ENCODE data around the gene RTN4R. TPM values are rescaled to one million over a fixed set of nuclear protein-coding genes. Genes with fewer than 3 reads are reported as not detected.

Gene RTN4R
- total and polyA plus RNA-seq, 9 of the 15 experiments (the other 6 are each of a cell fraction or from before 2014, with no cell fraction given): 0.04 to 2.8 (median 1.4) TPM; not detected in 3

DNA sequence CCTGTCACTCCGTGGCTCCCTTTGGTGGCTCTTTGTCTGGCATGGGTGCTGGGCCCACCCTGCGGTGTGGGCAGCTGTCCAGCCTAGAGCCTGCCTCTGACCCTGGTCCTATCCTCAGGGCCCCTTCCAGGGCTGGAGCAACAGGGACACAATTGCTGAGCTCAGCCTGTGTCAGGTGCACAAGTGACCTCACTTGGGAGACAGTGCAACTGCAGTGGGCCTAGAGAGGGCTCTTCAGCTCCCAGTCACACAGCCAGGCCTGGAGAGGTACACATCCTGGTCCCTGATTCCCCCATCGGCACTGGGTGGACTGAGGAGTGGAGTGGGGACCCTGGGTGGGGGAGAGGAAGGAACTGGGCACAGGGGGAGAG, 43.9 kb downstream of the RTN4R start:
- Histone ChIP-seq H3K9me1 (ENCODE audit: control insufficient read depth, insufficient read depth, low read length) (peaks cover 3% of the 10 kb centered on the region), H3K36me3 (ENCODE audit: control insufficient read depth, insufficient read depth, low read length) (no peaks in the 10 kb centered on the region), H3K27me3 (ENCODE audit: control insufficient read depth in 2 of 2, insufficient read depth in 2 of 2, low read length in 2 of 2) (peaks cover 30 to 91% of the 10 kb centered on the region in 2 experiments; a peak in 4 of 5 replicates), H3K4me2 (ENCODE audit: insufficient read depth, low read length) (no peak overlapping the region), H3K79me2 (ENCODE audit: control insufficient read depth, insufficient read depth, low read length) (no peaks in the 10 kb centered on the region), H3K27ac (ENCODE audit: extremely low read depth, low read depth, low read length) (no peak overlapping the region), H3K9me3 (replicated peaks; ENCODE audit: control insufficient read depth, insufficient read depth, low read depth, low read length) (peaks cover 23% of the 10 kb centered on the region), H3K9ac (ENCODE audit: insufficient read depth in 1 of 2, low read depth in 2 of 2, low read length in 2 of 2) (no peak overlapping the region), H2AFZ (ENCODE audit: low read depth, low read length) (no peak overlapping the region), H3K4me1 (replicated peaks in 1 of 2; ENCODE audit: control insufficient read depth in 2 of 2, insufficient read depth in 2 of 2, low read length in 2 of 2) (peaks cover 0 to 40% of the 10 kb centered on the region in 2 experiments; a peak in 2 of 5 replicates), H4K20me1 (replicated peaks; ENCODE audit: control insufficient read depth, insufficient read depth, low read length) (peaks cover 11% of the 10 kb centered on the region; the same call in 1 of the 2 replicates), H3K4me3 (no peak overlapping the region)
- no peak for FAIRE-seq
- no peak for ATAC-seq
- 13% methylated on average over 3 of the region's 3 CpGs for WGBS (ENCODE audit: insufficient coverage, low coverage, missing lambda C conversion rate)
- ChIA-PET CTCF (ENCODE audit: low intra/inter-chr PET ratio) (interaction anchor here (0.5 kb wide), 1 partner anchor 1273 kb away, joined by 4 read pairs; no protein-coding TSS in a partner anchor), POLR2A (interaction anchor here (5.2 kb wide), 1 partner anchor 13 kb away, joined by 38 read pairs; no protein-coding TSS in a partner anchor)
- in situ Hi-C loops (cut with MboI) (no loop called here), intact Hi-C loops (cut with micrococcal nuclease) (loop anchor here (2.0 kb wide), 1 partner anchor 21 kb away; no protein-coding TSS in a partner anchor)
- no peak for DNase-seq (ENCODE audit: extremely low read depth in 1 of 4, low spot score in 3 of 4)
- no TSS peak for BruUV-seq (replicated peaks)
- TF ChIP-seq ZNF644 (tag; IDR thresholded peaks at IDR 0.05; ENCODE audit: low read depth): no peak
- TF ChIP-seq, protein P1, sequence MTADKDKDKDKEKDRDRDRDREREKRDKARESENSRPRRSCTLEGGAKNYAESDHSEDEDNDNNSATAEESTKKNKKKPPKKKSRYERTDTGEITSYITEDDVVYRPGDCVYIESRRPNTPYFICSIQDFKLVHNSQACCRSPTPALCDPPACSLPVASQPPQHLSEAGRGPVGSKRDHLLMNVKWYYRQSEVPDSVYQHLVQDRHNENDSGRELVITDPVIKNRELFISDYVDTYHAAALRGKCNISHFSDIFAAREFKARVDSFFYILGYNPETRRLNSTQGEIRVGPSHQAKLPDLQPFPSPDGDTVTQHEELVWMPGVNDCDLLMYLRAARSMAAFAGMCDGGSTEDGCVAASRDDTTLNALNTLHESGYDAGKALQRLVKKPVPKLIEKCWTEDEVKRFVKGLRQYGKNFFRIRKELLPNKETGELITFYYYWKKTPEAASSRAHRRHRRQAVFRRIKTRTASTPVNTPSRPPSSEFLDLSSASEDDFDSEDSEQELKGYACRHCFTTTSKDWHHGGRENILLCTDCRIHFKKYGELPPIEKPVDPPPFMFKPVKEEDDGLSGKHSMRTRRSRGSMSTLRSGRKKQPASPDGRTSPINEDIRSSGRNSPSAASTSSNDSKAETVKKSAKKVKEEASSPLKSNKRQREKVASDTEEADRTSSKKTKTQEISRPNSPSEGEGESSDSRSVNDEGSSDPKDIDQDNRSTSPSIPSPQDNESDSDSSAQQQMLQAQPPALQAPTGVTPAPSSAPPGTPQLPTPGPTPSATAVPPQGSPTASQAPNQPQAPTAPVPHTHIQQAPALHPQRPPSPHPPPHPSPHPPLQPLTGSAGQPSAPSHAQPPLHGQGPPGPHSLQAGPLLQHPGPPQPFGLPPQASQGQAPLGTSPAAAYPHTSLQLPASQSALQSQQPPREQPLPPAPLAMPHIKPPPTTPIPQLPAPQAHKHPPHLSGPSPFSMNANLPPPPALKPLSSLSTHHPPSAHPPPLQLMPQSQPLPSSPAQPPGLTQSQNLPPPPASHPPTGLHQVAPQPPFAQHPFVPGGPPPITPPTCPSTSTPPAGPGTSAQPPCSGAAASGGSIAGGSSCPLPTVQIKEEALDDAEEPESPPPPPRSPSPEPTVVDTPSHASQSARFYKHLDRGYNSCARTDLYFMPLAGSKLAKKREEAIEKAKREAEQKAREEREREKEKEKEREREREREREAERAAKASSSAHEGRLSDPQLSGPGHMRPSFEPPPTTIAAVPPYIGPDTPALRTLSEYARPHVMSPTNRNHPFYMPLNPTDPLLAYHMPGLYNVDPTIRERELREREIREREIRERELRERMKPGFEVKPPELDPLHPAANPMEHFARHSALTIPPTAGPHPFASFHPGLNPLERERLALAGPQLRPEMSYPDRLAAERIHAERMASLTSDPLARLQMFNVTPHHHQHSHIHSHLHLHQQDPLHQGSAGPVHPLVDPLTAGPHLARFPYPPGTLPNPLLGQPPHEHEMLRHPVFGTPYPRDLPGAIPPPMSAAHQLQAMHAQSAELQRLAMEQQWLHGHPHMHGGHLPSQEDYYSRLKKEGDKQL (CRISPR knock-in tag; IDR thresholded peaks at IDR 0.05; ENCODE audit: borderline replicate concordance): no peak
- TF ChIP-seq, protein P2, sequence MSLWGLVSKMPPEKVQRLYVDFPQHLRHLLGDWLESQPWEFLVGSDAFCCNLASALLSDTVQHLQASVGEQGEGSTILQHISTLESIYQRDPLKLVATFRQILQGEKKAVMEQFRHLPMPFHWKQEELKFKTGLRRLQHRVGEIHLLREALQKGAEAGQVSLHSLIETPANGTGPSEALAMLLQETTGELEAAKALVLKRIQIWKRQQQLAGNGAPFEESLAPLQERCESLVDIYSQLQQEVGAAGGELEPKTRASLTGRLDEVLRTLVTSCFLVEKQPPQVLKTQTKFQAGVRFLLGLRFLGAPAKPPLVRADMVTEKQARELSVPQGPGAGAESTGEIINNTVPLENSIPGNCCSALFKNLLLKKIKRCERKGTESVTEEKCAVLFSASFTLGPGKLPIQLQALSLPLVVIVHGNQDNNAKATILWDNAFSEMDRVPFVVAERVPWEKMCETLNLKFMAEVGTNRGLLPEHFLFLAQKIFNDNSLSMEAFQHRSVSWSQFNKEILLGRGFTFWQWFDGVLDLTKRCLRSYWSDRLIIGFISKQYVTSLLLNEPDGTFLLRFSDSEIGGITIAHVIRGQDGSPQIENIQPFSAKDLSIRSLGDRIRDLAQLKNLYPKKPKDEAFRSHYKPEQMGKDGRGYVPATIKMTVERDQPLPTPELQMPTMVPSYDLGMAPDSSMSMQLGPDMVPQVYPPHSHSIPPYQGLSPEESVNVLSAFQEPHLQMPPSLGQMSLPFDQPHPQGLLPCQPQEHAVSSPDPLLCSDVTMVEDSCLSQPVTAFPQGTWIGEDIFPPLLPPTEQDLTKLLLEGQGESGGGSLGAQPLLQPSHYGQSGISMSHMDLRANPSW (CRISPR knock-in tag; IDR thresholded peaks at IDR 0.05): no peak
- TF ChIP-seq NCOA2 (IDR thresholded peaks at IDR 0.05; ENCODE audit: partially characterized antibody in 2 of 2): no peak
- TF ChIP-seq MYNN (IDR thresholded peaks at IDR 0.05): no peak
- no peak for TF ChIP-seq MYNN (CRISPR knock-in tag; IDR thresholded peaks at IDR 0.05)
- TF ChIP-seq ZC3H11A (IDR thresholded peaks at IDR 0.05; ENCODE audit: low read depth, low read length): no peak
- no peak for TF ChIP-seq HNRNPUL1 (IDR thresholded peaks at IDR 0.05; ENCODE audit: low read length)
- no peak for TF ChIP-seq ZNF143 (CRISPR knock-in tag; IDR thresholded peaks at IDR 0.05)
- TF ChIP-seq, protein P3, sequence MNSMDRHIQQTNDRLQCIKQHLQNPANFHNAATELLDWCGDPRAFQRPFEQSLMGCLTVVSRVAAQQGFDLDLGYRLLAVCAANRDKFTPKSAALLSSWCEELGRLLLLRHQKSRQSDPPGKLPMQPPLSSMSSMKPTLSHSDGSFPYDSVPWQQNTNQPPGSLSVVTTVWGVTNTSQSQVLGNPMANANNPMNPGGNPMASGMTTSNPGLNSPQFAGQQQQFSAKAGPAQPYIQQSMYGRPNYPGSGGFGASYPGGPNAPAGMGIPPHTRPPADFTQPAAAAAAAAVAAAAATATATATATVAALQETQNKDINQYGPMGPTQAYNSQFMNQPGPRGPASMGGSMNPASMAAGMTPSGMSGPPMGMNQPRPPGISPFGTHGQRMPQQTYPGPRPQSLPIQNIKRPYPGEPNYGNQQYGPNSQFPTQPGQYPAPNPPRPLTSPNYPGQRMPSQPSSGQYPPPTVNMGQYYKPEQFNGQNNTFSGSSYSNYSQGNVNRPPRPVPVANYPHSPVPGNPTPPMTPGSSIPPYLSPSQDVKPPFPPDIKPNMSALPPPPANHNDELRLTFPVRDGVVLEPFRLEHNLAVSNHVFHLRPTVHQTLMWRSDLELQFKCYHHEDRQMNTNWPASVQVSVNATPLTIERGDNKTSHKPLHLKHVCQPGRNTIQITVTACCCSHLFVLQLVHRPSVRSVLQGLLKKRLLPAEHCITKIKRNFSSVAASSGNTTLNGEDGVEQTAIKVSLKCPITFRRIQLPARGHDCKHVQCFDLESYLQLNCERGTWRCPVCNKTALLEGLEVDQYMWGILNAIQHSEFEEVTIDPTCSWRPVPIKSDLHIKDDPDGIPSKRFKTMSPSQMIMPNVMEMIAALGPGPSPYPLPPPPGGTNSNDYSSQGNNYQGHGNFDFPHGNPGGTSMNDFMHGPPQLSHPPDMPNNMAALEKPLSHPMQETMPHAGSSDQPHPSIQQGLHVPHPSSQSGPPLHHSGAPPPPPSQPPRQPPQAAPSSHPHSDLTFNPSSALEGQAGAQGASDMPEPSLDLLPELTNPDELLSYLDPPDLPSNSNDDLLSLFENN (IDR thresholded peaks at IDR 0.05; ENCODE audit: low read depth in 2 of 2, low read length in 2 of 2): no peak

All from K562 (cell line).